Neuronal stem cell (in vitro differentiated cells): Measurements from ENCODE around the gene FGD2.

Source experiments
- DNase-seq: peaks from one replicate; pipeline ENCODE4 v3.0.0-alpha.2; 2013; ENCODE audit warnings: low spot score
- H2AFZ ChIP-seq: one replicate; pipeline ENCODE4 v1.6.1; 2013; ENCODE audit warnings: mild to moderate bottlenecking, low read length, inconsistent platforms
- H2AK5ac ChIP-seq: 2 replicates; pipeline ENCODE4 v1.6.1; 2013; ENCODE audit warnings: low read depth, mild to moderate bottlenecking, inconsistent platforms, low read length, moderate library complexity, mixed read lengths
- H2BK120ac ChIP-seq: 2 replicates; pipeline ENCODE4 v1.6.1; 2013; ENCODE audit warnings: low read depth, mild to moderate bottlenecking, inconsistent platforms, low read length, moderate library complexity, mixed read lengths
- H2BK12ac ChIP-seq: one replicate; pipeline ENCODE4 v1.6.1; 2013; ENCODE audit warnings: low read length, inconsistent platforms
- H2BK15ac ChIP-seq: 2 replicates; pipeline ENCODE4 v1.6.1; 2013; ENCODE audit warnings: mild to moderate bottlenecking, low read length, inconsistent platforms, mixed read lengths
- H2BK5ac ChIP-seq: one replicate; pipeline ENCODE4 v1.6.1; 2013; ENCODE audit warnings: inconsistent platforms, mild to moderate bottlenecking, low read length, moderate library complexity
- H3K14ac ChIP-seq: one replicate; pipeline ENCODE4 v1.6.1; 2013; ENCODE audit warnings: low read length, inconsistent platforms
- H3K18ac ChIP-seq: 2 replicates; pipeline ENCODE4 v1.6.1; 2013; ENCODE audit warnings: low read length, inconsistent platforms
- H3K23ac ChIP-seq: 2 replicates; pipeline ENCODE4 v1.6.1; 2013; ENCODE audit warnings: low read depth, mild to moderate bottlenecking, mixed read lengths, low read length, inconsistent platforms; ENCODE audit not compliant: poor library complexity
- H3K27ac ChIP-seq: replicated peaks from 3 replicates; pipeline ENCODE4 v1.5.1; 2013; ENCODE audit warnings: low read length, inconsistent platforms
- H3K27me3 ChIP-seq, 3 experiments: 2 replicates each; pipeline ENCODE4 v1.6.1; 2013; ENCODE audit warnings: low read length in 3 of 3, mild to moderate bottlenecking in 2 of 3, inconsistent platforms in 1 of 3, low read depth in 1 of 3, mixed read lengths in 1 of 3, moderate library complexity in 1 of 3; ENCODE audit not compliant: control insufficient read depth in 3 of 3, insufficient read depth in 3 of 3
- H3K36me3 ChIP-seq, 2 donors: replicated peaks in 1 of 2; 2 replicates each; pipeline ENCODE4 v1.6.1; 2013; ENCODE audit warnings: low read length in 2 of 2; ENCODE audit not compliant: control insufficient read depth in 2 of 2, insufficient read depth in 2 of 2
- H3K4ac ChIP-seq: 2 replicates; pipeline ENCODE4 v1.6.1; 2013; ENCODE audit warnings: inconsistent platforms, mild to moderate bottlenecking, low read length, moderate library complexity
- H3K4me1 ChIP-seq, 2 donors: 1 replicate in 1 of 2; 2 replicates in 1 of 2; pipeline ENCODE4 v1.6.1; 2013; ENCODE audit warnings: low read length in 2 of 2, low read depth in 1 of 2; ENCODE audit not compliant: control insufficient read depth in 2 of 2, insufficient read depth in 1 of 2
- H3K4me2 ChIP-seq: one replicate; pipeline ENCODE4 v1.6.1; 2013; ENCODE audit warnings: mild to moderate bottlenecking, low read length, inconsistent platforms; ENCODE audit not compliant: insufficient read depth, poor library complexity, severe bottlenecking
- H3K4me3 ChIP-seq, 2 donors: 2 replicates each; pipeline ENCODE4 v1.5.1; 2013; ENCODE audit warnings: low read length in 2 of 2, mild to moderate bottlenecking in 2 of 2, inconsistent platforms in 1 of 2, moderate library complexity in 1 of 2
- H3K79me1 ChIP-seq: one replicate; pipeline ENCODE4 v1.6.1; 2013; ENCODE audit warnings: low read depth, mild to moderate bottlenecking, inconsistent platforms, low read length, moderate library complexity
- H3K9ac ChIP-seq: one replicate; pipeline ENCODE4 v1.6.1; 2013; ENCODE audit warnings: mild to moderate bottlenecking, low read depth, low read length, inconsistent platforms; ENCODE audit not compliant: poor library complexity
- H3K9me3 ChIP-seq, 2 donors: replicated peaks in 1 of 2; 2 replicates each; pipeline versions ENCODE3 to v1.6.1; 2013; ENCODE audit warnings: low read length in 2 of 2, mild to moderate bottlenecking in 2 of 2, inconsistent platforms in 1 of 2, low read depth in 1 of 2, mixed read lengths in 1 of 2, moderate library complexity in 1 of 2; ENCODE audit not compliant: control insufficient read depth in 2 of 2, insufficient read depth in 1 of 2
- H4K8ac ChIP-seq: one replicate; pipeline ENCODE4 v1.6.1; 2013; ENCODE audit warnings: low read depth, mild to moderate bottlenecking, inconsistent platforms, low read length, moderate library complexity
- H4K91ac ChIP-seq: one replicate; pipeline ENCODE4 v1.6.1; 2013; ENCODE audit warnings: low read length, low read depth, mild to moderate bottlenecking, inconsistent platforms; ENCODE audit not compliant: poor library complexity
- WGBS, 2 donors: extraction: QIAGEN DNeasy Blood & Tissue Kit; methylation state at CpG; one replicate each; pipeline ENCODE4 v1.1.7; 2013; ENCODE audit warnings: missing lambda C conversion rate in 2 of 2, mixed read lengths in 1 of 2; ENCODE audit not compliant: insufficient read length in 2 of 2, insufficient replicate concordance in 1 of 2; ENCODE audit errors: extremely low coverage in 2 of 2; 5-methylcytosine and 5-hydroxymethylcytosine counted together

The FGD2 gene

DNA sequence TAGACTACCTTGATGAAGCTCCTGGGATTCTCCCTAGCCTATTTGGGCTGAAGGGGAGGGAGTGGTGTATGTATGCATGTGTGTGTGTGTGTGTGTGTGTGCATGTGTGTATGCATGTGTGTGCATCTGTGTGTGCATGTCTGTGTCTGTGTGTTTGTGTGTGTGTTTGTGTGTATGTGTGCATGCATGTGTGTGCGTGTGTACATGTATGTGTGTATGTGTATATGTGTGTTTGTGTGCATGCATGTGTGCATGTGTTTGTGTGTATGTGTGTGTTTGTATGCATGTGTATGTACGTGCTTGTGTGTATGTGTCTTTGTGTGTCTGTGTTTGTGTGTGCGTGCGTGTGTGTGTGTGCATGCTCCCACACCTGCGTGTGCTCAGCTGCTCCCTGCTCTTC lies 15.4 kb downstream of the FGD2 start:
- H3K9me3 ChIP-seq, result no peaks in the 10 kb centered on the region
- H4K8ac ChIP-seq, result peak overlapping the region; percentile 1
- H3K4ac ChIP-seq, result no peak overlapping the region
- H3K4me2 ChIP-seq, result no peak overlapping the region
- DNase-seq, result no peak
- no peak overlapping the region for H3K27ac ChIP-seq
- H2AFZ ChIP-seq, result no peak overlapping the region
- H2BK12ac ChIP-seq, result no peak overlapping the region
- no peaks in the 10 kb centered on the region for H3K79me1 ChIP-seq
- H2BK120ac ChIP-seq, result no peak overlapping the region
- no peak overlapping the region for H3K9ac ChIP-seq
- H3K4me1 ChIP-seq, result peaks cover 8 to 18% of the 10 kb centered on the region in 2 donors
- H3K23ac ChIP-seq, result no peak overlapping the region
- peaks cover 0 to 9% (median 2%) of the 10 kb centered on the region in 3 experiments for H3K27me3 ChIP-seq
- no CpG with 5 or more reads among the region's 5 CpGs for WGBS, 2 donors
- no peak overlapping the region for H2BK15ac ChIP-seq
- H3K18ac ChIP-seq, result no peak overlapping the region
- H3K4me3 ChIP-seq, result peak overlapping the region in 1 of 2 donors; percentile 53
- H3K14ac ChIP-seq, result no peak overlapping the region
- no peak overlapping the region for H2AK5ac ChIP-seq
- no peak overlapping the region for H2BK5ac ChIP-seq
- no peak overlapping the region for H4K91ac ChIP-seq
- H3K36me3 ChIP-seq, result no peaks in the 10 kb centered on the region

DNA sequence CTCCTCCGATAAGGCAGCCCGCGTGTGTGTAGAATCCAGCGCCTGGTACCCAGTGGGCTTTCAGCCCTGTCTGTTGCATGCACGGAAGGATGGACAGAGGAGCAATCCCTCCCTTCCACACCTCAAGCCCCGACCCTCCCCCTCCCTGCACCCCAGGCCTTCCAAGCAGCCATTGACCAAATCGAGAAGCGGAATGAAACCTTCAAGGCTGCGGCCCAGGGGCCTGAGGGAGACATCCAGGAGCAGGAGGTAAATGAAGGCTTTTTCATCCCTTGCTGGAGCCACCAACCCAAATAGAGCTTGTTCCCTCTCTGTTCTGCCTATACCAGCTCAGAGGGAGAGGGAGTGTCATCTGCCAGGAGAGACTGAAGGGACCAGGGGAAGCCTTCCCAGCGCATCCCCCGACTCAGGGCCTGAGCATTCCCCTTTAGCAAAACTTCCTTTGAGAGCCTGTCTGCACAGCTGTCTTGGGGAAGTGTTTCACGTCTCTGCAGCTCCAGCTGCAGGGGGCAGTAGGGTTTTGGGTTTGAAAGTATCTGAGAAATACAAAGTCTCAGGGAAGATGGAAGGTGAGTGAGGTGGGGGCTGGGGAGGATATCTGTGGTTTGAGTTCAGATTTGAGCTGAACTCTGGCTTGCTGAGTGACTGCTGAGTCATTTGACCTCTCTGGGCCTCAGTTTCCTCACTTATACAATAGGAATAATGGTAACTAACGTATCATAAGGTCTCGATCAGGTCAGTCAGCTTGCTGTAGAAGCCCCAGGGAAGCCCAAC lies 16.1 kb downstream of the FGD2 start:
- Histone ChIP-seq H3K36me3 (no peaks in the 10 kb centered on the region), H3K4me2 (no peak overlapping the region), H3K23ac (no peak overlapping the region), H2AFZ (peak overlapping the region; percentile 68), H2BK15ac (no peak overlapping the region), H3K4ac (no peak overlapping the region), H3K9ac (no peak overlapping the region), H2AK5ac (peak overlapping the region; percentile 88), H4K91ac (no peak overlapping the region), H3K27ac (no peak overlapping the region), H3K18ac (peak overlapping the region; percentile 68), H3K4me1 (peaks cover 8 to 18% of the 10 kb centered on the region in 2 donors), H3K9me3 (no peaks in the 10 kb centered on the region), H3K79me1 (no peaks in the 10 kb centered on the region), H4K8ac (no peak overlapping the region), H3K27me3 (peaks cover 0 to 9% (median 2%) of the 10 kb centered on the region in 3 experiments), H2BK120ac (no peak overlapping the region), H3K4me3 (no peak overlapping the region), H2BK12ac (peak overlapping the region; percentile 68), H3K14ac (no peak overlapping the region), H2BK5ac (no peak overlapping the region)
- no peak for DNase-seq
- no CpG with 5 or more reads among the region's 14 CpGs for WGBS, 2 donors

DNA sequence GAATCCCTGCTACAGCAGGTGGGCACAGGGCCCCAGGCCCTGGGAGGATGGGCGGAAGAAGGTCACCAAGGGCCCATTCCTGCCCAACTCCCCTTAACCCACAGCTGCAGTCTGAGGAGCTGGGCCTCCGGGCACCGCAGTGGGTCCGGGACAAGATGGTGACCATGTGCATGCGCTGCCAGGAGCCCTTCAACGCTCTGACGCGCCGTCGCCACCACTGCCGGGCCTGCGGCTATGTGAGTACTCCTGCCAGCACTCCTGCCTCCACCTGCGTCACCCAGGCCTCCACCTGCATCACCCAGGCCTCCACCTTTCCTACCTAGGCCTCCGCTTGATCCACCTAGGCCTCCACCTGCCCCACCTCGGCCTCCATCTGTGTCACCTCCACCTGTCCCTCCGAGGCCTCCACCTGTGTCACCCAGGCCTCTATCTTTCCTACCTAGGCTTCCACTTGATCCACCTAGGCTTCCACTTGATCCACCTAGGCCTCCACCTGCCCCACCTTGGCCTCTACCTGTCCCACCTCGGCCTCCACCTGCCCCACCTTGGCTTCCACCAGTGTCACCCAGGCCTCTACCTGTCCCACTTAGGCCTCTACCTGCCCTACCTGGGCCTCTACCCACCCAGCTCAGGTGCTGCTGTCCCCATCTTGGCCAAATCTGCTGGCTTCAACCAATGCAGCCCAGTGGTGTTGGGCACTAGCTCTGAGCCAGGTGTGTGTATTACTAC lies 16.8 kb downstream of the FGD2 start:
- no peak overlapping the region for H4K8ac ChIP-seq
- peak overlapping the region; percentile 55 for H3K9ac ChIP-seq
- DNase-seq, result no peak
- H3K4ac ChIP-seq, result no peak overlapping the region
- H2AK5ac ChIP-seq, result peak overlapping the region; percentile 88
- H3K36me3 ChIP-seq, result no peaks in the 10 kb centered on the region
- H2BK5ac ChIP-seq, result no peak overlapping the region
- H2AFZ ChIP-seq, result peak overlapping the region; percentile 68
- peaks cover 5 to 13% of the 10 kb centered on the region in 2 donors for H3K4me1 ChIP-seq
- H2BK12ac ChIP-seq, result peak overlapping the region; percentile 68
- H3K27me3 ChIP-seq, result peaks cover 0 to 9% (median 2%) of the 10 kb centered on the region in 3 experiments
- H3K79me1 ChIP-seq, result no peaks in the 10 kb centered on the region
- H3K23ac ChIP-seq, result no peak overlapping the region
- H2BK15ac ChIP-seq, result peak overlapping the region; percentile 43
- peak overlapping the region; percentile 68 for H3K18ac ChIP-seq
- no peak overlapping the region for H3K14ac ChIP-seq
- no CpG with 5 or more reads among the region's 17 CpGs for WGBS, 2 donors
- no peak overlapping the region for H3K4me3 ChIP-seq
- no peaks in the 10 kb centered on the region for H3K9me3 ChIP-seq
- H3K27ac ChIP-seq, result no peak overlapping the region
- H2BK120ac ChIP-seq, result no peak overlapping the region
- H4K91ac ChIP-seq, result no peak overlapping the region
- H3K4me2 ChIP-seq, result no peak overlapping the region
